HEK293 (cell line): ENCODE results near the gene RARRES2.

Source experiments
- CTCF ChIP-seq: fragments of 450-650 bp; formaldehyde crosslinking; IDR thresholded peaks from 2 replicates; pipeline ENCODE4 v1.5.1; 2016; ENCODE audit warnings: missing biosample characterization, missing genetic modification characterization
- IKZF3 ChIP-seq: fragments of 450-650 bp; IDR thresholded peaks from 2 replicates; pipeline ENCODE4 v1.5.0; 2018; ENCODE audit warnings: missing biosample characterization, mild to moderate bottlenecking, missing genetic modification characterization, moderate library complexity
- KLF8 ChIP-seq: fragments of 450-650 bp; formaldehyde crosslinking; IDR thresholded peaks from 2 replicates; pipeline ENCODE4 v1.5.1; 2016; ENCODE audit warnings: missing biosample characterization, missing genetic modification characterization
- MYNN ChIP-seq: fragments of 450-650 bp; formaldehyde crosslinking; IDR thresholded peaks from 2 replicates; pipeline ENCODE4 v1.5.1; 2016; ENCODE audit warnings: missing biosample characterization, missing genetic modification characterization, borderline replicate concordance
- SCRT1 ChIP-seq: fragments of 450-650 bp; formaldehyde crosslinking; IDR thresholded peaks from 2 replicates; pipeline ENCODE4 v1.5.1; 2016; ENCODE audit warnings: missing biosample characterization, missing genetic modification characterization, borderline replicate concordance
- TCF7L2 ChIP-seq: IDR thresholded peaks from 2 replicates; pipeline ENCODE4 v1.6.1; 2011; ENCODE audit warnings: low read depth, mild to moderate bottlenecking, inconsistent platforms, low read length, moderate library complexity, borderline replicate concordance
- ZBTB17 ChIP-seq: fragments of 450-650 bp; formaldehyde crosslinking; IDR thresholded peaks from 2 replicates; pipeline ENCODE4 v1.5.1; 2016; ENCODE audit warnings: missing biosample characterization, missing genetic modification characterization
- ZBTB48 ChIP-seq: fragments of 450-650 bp; formaldehyde crosslinking; IDR thresholded peaks from 2 replicates; pipeline ENCODE4 v1.5.1; 2016; ENCODE audit warnings: missing biosample characterization, missing genetic modification characterization
- ZEB2 ChIP-seq: fragments of 450-650 bp; formaldehyde crosslinking; IDR thresholded peaks from 2 replicates; pipeline ENCODE4 v1.5.1; 2016; ENCODE audit warnings: missing biosample characterization, missing genetic modification characterization
- ZNF155 ChIP-seq: fragments of 450-650 bp; formaldehyde crosslinking; IDR thresholded peaks from 2 replicates; pipeline ENCODE4 v1.5.1; 2016; ENCODE audit warnings: missing biosample characterization, missing genetic modification characterization
- ZNF175 ChIP-seq: fragments of 450-650 bp; formaldehyde crosslinking; IDR thresholded peaks from 2 replicates; pipeline ENCODE4 v1.5.1; 2016; ENCODE audit warnings: missing biosample characterization, missing genetic modification characterization
- ZNF221 ChIP-seq: fragments of 450-650 bp; formaldehyde crosslinking; IDR thresholded peaks from 2 replicates; pipeline ENCODE4 v1.5.1; 2017; ENCODE audit warnings: missing biosample characterization, missing genetic modification characterization, borderline replicate concordance
- ZNF248 ChIP-seq: fragments of 450-650 bp; formaldehyde crosslinking; IDR thresholded peaks from 2 replicates; pipeline ENCODE4 v1.5.1; 2017; ENCODE audit warnings: missing biosample characterization, missing genetic modification characterization
- ZNF26 ChIP-seq: fragments of 450-650 bp; formaldehyde crosslinking; IDR thresholded peaks from 2 replicates; pipeline ENCODE4 v1.5.1; 2016; ENCODE audit warnings: missing biosample characterization, missing genetic modification characterization
- ZNF341 ChIP-seq: fragments of 450-650 bp; formaldehyde crosslinking; IDR thresholded peaks from 2 replicates; pipeline ENCODE4; 2016; ENCODE audit warnings: low read depth, missing biosample characterization, missing genetic modification characterization
- ZNF366 ChIP-seq: fragments of 450-650 bp; formaldehyde crosslinking; conservative IDR thresholded peaks from 2 replicates; pipeline ENCODE4 v1.5.1; 2016; ENCODE audit warnings: missing biosample characterization, missing genetic modification characterization
- ZNF423 ChIP-seq: fragments of 450-650 bp; formaldehyde crosslinking; IDR thresholded peaks from 2 replicates; pipeline ENCODE4 v1.5.1; 2016; ENCODE audit warnings: missing biosample characterization, missing genetic modification characterization
- ZNF501 ChIP-seq: fragments of 450-650 bp; formaldehyde crosslinking; IDR thresholded peaks from 2 replicates; pipeline ENCODE4 v1.5.1; 2016; ENCODE audit warnings: missing biosample characterization, missing genetic modification characterization
- ZNF518A ChIP-seq: fragments of 450-650 bp; formaldehyde crosslinking; conservative IDR thresholded peaks from 2 replicates; pipeline ENCODE4 v1.5.1; 2016; ENCODE audit warnings: low read depth, missing biosample characterization, missing genetic modification characterization
- ZNF560 ChIP-seq: fragments of 450-650 bp; formaldehyde crosslinking; IDR thresholded peaks from 2 replicates; pipeline ENCODE4 v1.5.1; 2017; ENCODE audit warnings: missing biosample characterization, missing genetic modification characterization, borderline replicate concordance
- ZNF658 ChIP-seq: fragments of 450-650 bp; formaldehyde crosslinking; IDR thresholded peaks from 2 replicates; pipeline ENCODE4; 2016; ENCODE audit warnings: missing biosample characterization, missing genetic modification characterization
- ZNF660 ChIP-seq: fragments of 450-650 bp; IDR thresholded peaks from 2 replicates; pipeline ENCODE4 v1.5.1; 2018; ENCODE audit warnings: missing biosample characterization, mild to moderate bottlenecking, missing genetic modification characterization
- ZNF791 ChIP-seq: fragments of 450-650 bp; formaldehyde crosslinking; IDR thresholded peaks from 2 replicates; pipeline ENCODE4 v1.5.1; 2016; ENCODE audit warnings: missing biosample characterization, missing genetic modification characterization
- ZNF792 ChIP-seq: fragments of 450-650 bp; formaldehyde crosslinking; IDR thresholded peaks from 2 replicates; pipeline ENCODE4 v1.5.1; 2016; ENCODE audit warnings: missing biosample characterization, missing genetic modification characterization
- ZSCAN23 ChIP-seq: fragments of 450-650 bp; formaldehyde crosslinking; IDR thresholded peaks from 2 replicates; pipeline ENCODE4 v1.5.1; 2016; ENCODE audit warnings: missing biosample characterization, missing genetic modification characterization
- ZSCAN30 ChIP-seq: fragments of 450-650 bp; IDR thresholded peaks from 2 replicates; pipeline ENCODE4 v1.5.1; 2018; ENCODE audit warnings: missing biosample characterization, mild to moderate bottlenecking, missing genetic modification characterization, moderate library complexity
- TF ChIP-seq, protein P1 (sequence below): fragments of 450-650 bp; formaldehyde crosslinking; IDR thresholded peaks from 2 replicates; pipeline ENCODE4 v1.5.1; 2017; ENCODE audit warnings: missing biosample characterization, mild to moderate bottlenecking, missing genetic modification characterization, moderate library complexity
- TF ChIP-seq, protein P2 (sequence below): fragments of 450-650 bp; formaldehyde crosslinking; optimal IDR thresholded peaks from 2 replicates; pipeline ENCODE3; 2016; ENCODE audit warnings: missing biosample characterization, mild to moderate bottlenecking, missing genetic modification characterization

The RARRES2 gene

DNA sequence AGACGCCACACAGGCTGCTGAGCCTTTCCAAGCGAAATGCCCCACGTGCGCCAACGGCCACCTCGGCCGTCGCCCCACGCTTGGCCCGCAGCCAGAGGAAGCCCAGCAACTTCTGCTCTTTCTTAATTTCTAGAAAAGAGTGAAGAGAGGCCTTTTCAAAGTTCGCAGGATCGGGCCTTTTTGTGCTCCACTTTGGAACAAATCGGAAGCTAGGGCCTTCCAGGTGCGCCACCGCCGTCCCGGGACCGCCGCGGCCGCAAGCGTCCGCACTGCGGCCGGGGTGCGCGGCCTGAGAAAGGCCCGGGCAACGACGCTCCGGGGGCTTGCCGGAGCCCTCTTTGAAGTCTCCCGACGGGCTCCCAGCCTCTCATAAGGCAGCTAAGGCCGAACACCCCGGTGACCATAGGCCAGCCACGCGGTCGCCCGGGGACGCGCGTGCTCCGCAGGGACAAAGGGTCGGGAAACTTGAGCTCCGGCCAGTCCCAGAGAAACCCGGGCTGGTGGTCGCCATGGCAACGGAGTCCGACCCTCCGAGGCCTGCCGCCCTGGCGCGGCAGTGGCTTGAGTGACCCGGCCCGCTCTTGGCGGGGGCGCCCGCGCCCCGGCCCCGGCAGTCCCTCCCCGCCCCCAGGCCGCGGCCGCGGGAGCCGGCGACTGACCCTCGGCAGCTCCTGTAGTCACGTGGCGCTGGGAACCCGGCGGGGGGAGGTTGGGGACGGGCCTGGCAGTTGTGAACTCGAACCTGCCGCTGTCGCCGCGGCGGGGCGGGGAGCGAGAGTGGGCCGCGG is 26.9 kb upstream of the RARRES2 start, which contains the start of gene REPIN1 (continued):
- TF ChIP-seq ZSCAN30 (tag by site-specific recombination) (peak; percentile 65), ZNF792 (0 out of 2 replicates have a peak, but pooled peaks have one; percentile 38), ZNF175 (tag by site-specific recombination) (no peak), ZBTB17 (peak; percentile 59), SCRT1 (no peak), ZNF423 (tag by site-specific recombination) (no peak), ZNF660 (tag by site-specific recombination) (peak; percentile 82; the same call in 1 of the 2 replicates), ZNF518A (tag by site-specific recombination) (no peak), ZNF658 (tag by site-specific recombination) (no peak), KLF8 (tag by site-specific recombination) (peak; percentile 51; the same call in 1 of the 2 replicates), ZNF248 (tag by site-specific recombination) (no peak), ZNF501 (tag by site-specific recombination) (peak; percentile 86; the same call in 1 of the 2 replicates), ZNF155 (tag by site-specific recombination) (no peak), ZSCAN23 (no peak), ZNF366 (tag by site-specific recombination) (0 out of 2 replicates have a peak, but pooled peaks have one; percentile 31), IKZF3 (peak; percentile 61), CTCF (peak; percentile 45; the same call in 1 of the 2 replicates), ZBTB48 (tag by site-specific recombination) (0 out of 2 replicates have a peak, but pooled peaks have one; percentile 17), ZNF560 (tag by site-specific recombination) (no peak), ZNF221 (tag by site-specific recombination) (no peak), ZNF341 (tag by site-specific recombination) (no peak; the same call in 1 of the 2 replicates), TCF7L2 (peak; percentile 96), ZEB2 (peak; percentile 85; the same call in 1 of the 2 replicates), MYNN (tag by site-specific recombination) (no peak), ZNF791 (tag by site-specific recombination) (no peak), ZNF26 (no peak)
- TF ChIP-seq, protein P1, sequence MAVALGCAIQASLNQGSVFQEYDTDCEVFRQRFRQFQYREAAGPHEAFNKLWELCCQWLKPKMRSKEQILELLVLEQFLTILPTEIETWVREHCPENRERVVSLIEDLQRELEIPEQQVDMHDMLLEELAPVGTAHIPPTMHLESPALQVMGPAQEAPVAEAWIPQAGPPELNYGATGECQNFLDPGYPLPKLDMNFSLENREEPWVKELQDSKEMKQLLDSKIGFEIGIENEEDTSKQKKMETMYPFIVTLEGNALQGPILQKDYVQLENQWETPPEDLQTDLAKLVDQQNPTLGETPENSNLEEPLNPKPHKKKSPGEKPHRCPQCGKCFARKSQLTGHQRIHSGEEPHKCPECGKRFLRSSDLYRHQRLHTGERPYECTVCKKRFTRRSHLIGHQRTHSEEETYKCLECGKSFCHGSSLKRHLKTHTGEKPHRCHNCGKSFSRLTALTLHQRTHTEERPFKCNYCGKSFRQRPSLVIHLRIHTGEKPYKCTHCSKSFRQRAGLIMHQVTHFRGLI, result peak; percentile 74
- TF ChIP-seq, protein P2, sequence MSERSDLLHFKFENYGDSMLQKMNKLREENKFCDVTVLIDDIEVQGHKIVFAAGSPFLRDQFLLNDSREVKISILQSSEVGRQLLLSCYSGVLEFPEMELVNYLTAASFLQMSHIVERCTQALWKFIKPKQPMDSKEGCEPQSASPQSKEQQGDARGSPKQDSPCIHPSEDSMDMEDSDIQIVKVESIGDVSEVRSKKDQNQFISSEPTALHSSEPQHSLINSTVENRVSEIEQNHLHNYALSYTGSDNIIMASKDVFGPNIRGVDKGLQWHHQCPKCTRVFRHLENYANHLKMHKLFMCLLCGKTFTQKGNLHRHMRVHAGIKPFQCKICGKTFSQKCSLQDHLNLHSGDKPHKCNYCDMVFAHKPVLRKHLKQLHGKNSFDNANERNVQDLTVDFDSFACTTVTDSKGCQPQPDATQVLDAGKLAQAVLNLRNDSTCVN (tag by site-specific recombination), result peak; percentile 70
